Parathyroid adenoma (tissue), 2 donors: ENCODE data around the gene TCP11X1.
"Not testable (repeated sequence)": the region's sequence is repeated elsewhere in the genome, so short reads cannot be mapped to it uniquely, and the experiment has no call there.

Experiments used
- H2AFZ ChIP-seq: fragments of 300-600 bp; sonication (generic); one replicate; pipeline ENCODE4 v1.7.0; 2017; ENCODE audit warnings: antibody characterized with exemption, mild to moderate bottlenecking
- H3K27ac ChIP-seq: fragments of 300-600 bp; sonication (generic); one replicate; pipeline ENCODE4 v1.7.0; 2017
- H3K27me3 ChIP-seq: fragments of 300-600 bp; sonication (generic); one replicate; pipeline ENCODE4 v1.7.0; 2017; ENCODE audit warnings: low read length; ENCODE audit not compliant: control insufficient read depth, insufficient read depth
- H3K36me3 ChIP-seq: fragments of 300-600 bp; sonication (generic); one replicate; pipeline ENCODE4 v1.7.0; 2017; ENCODE audit warnings: low read length; ENCODE audit not compliant: control insufficient read depth, insufficient read depth
- H3K4me1 ChIP-seq: fragments of 300-600 bp; sonication (generic); one replicate; pipeline ENCODE4 v1.7.0; 2017; ENCODE audit warnings: control low read depth
- H3K4me2 ChIP-seq: fragments of 300-600 bp; sonication (generic); one replicate; pipeline ENCODE4 v1.7.0; 2017; ENCODE audit warnings: low read length
- H3K4me3 ChIP-seq: fragments of 300-600 bp; sonication (generic); one replicate; pipeline ENCODE4 v1.7.0; 2017; ENCODE audit warnings: low read depth, low read length
- H3K79me2 ChIP-seq: fragments of 300-600 bp; sonication (generic); one replicate; pipeline ENCODE4 v1.7.0; 2017; ENCODE audit warnings: control low read depth
- H3K9ac ChIP-seq: fragments of 300-600 bp; sonication (generic); one replicate; pipeline ENCODE4 v1.7.0; 2017; ENCODE audit warnings: mild to moderate bottlenecking
- H3K9me3 ChIP-seq: fragments of 300-600 bp; sonication (generic); one replicate; pipeline ENCODE4 v1.7.0; 2017; ENCODE audit warnings: low read length; ENCODE audit not compliant: control insufficient read depth
- CTCF ChIP-seq: fragments of 300-600 bp; sonication (generic); IDR thresholded peaks from one replicate; pipeline ENCODE4 v1.7.0; 2017; ENCODE audit warnings: antibody characterized with exemption, mild to moderate bottlenecking
- donor health status: primary hyperparathyroidism.

Gene TCP11X1

GRCh38 chrX:102214986-102215385 lies at the start of gene TCP11X1:
TSS of gene TCP11X1 (plus strand) at chrX:102215301.
- not testable (repeated sequence) for H3K4me3 ChIP-seq, H3K27ac ChIP-seq, H3K9ac ChIP-seq, H3K36me3 ChIP-seq, H3K4me2 ChIP-seq, H2AFZ ChIP-seq, H3K4me1 ChIP-seq, H3K79me2 ChIP-seq, H3K9me3 ChIP-seq, H3K27me3 ChIP-seq

GRCh38 chrX:102185967-102186720 lies 29.0 kb upstream of the TCP11X1 start:
- no peaks in the 10 kb centered on the region for H3K36me3 ChIP-seq

GRCh38 chrX:102207940-102208339 lies 7.2 kb upstream of the TCP11X1 start:
- not testable (repeated sequence) for H3K27me3 ChIP-seq, H3K4me2 ChIP-seq, H3K36me3 ChIP-seq, H3K9me3 ChIP-seq, H3K4me1 ChIP-seq, H2AFZ ChIP-seq, H3K27ac ChIP-seq, H3K9ac ChIP-seq, H3K4me3 ChIP-seq, H3K79me2 ChIP-seq

More at GRCh38 chrX:102185967-102186720, 29.0 kb upstream of the TCP11X1 start:
- Histone ChIP-seq H3K27me3 (no peaks in the 10 kb centered on the region), H3K9ac (no peak overlapping the region), H3K27ac (no peak overlapping the region), H3K4me3 (no peak overlapping the region), H2AFZ (no peak overlapping the region), H3K9me3 (no peaks in the 10 kb centered on the region), H3K4me1 (no peaks in the 10 kb centered on the region), H3K4me2 (no peak overlapping the region), H3K79me2 (no peaks in the 10 kb centered on the region)
- no peak for TF ChIP-seq CTCF

- not testable (repeated sequence) for H3K4me2 ChIP-seq, H3K4me3 ChIP-seq, H3K9ac ChIP-seq, H3K79me2 ChIP-seq, H3K36me3 ChIP-seq, H3K9me3 ChIP-seq, H2AFZ ChIP-seq, H3K27me3 ChIP-seq, H3K27ac ChIP-seq, H3K4me1 ChIP-seq
Observed at GRCh38 chrX:102216497-102216896, 1.4 kb downstream of the TCP11X1 start.

GRCh38 chrX:102235678-102236077 lies 20.6 kb downstream of the TCP11X1 start:
- not testable (repeated sequence) for H3K27me3 ChIP-seq, H2AFZ ChIP-seq, H3K9ac ChIP-seq, H3K27ac ChIP-seq, H3K4me2 ChIP-seq, H3K36me3 ChIP-seq, H3K9me3 ChIP-seq, H3K4me3 ChIP-seq, H3K79me2 ChIP-seq, H3K4me1 ChIP-seq

GRCh38 chrX:102240265-102240664 lies 25.2 kb downstream of the TCP11X1 start:
- not testable (repeated sequence) for H3K9me3 ChIP-seq, H3K79me2 ChIP-seq, H3K4me2 ChIP-seq, H3K4me3 ChIP-seq, H3K27ac ChIP-seq, H3K9ac ChIP-seq, H3K36me3 ChIP-seq, H3K27me3 ChIP-seq, H3K4me1 ChIP-seq, H2AFZ ChIP-seq

GRCh38 chrX:102246893-102247292 lies 31.8 kb downstream of the TCP11X1 start, which contains the start of gene NXF2:
TSS of gene NXF2 (plus strand) at chrX:102247167. CDS start at chrX:102307079, 59,912 bp downstream.
- not testable (repeated sequence) for H3K27ac ChIP-seq, H3K27me3 ChIP-seq, H3K4me2 ChIP-seq, H3K4me1 ChIP-seq, H3K79me2 ChIP-seq, H3K36me3 ChIP-seq, H2AFZ ChIP-seq, H3K9me3 ChIP-seq, H3K4me3 ChIP-seq, H3K9ac ChIP-seq

GRCh38 chrX:102272231-102272630 lies 57.1 kb downstream of the TCP11X1 start:
- not testable (repeated sequence) for H2AFZ ChIP-seq, H3K79me2 ChIP-seq, H3K9ac ChIP-seq, H3K4me3 ChIP-seq, H3K4me1 ChIP-seq, H3K9me3 ChIP-seq, H3K36me3 ChIP-seq, H3K27me3 ChIP-seq, H3K4me2 ChIP-seq, H3K27ac ChIP-seq
